Sigmoid colon (tissue), 7 donors: ENCODE data around the gene RHBDL2. TPM values are rescaled to one million over a fixed set of nuclear protein-coding genes. Genes with fewer than 3 reads are reported as not detected.
"Not testable (repeated sequence)": the region's sequence is repeated elsewhere in the genome, so short reads cannot be mapped to it uniquely, and the experiment has no call there.

Source experiments
- DNase-seq: peaks from one replicate; pipeline ENCODE4 v3.0.0-alpha.2; 2019
- H3K27ac ChIP-seq, 4 donors: fragments of 200-600 bp; sonication (generic); one replicate each; pipeline ENCODE4 v1.5.1; 2016 to 2019; ENCODE audit warnings: mild to moderate bottlenecking in 1 of 4
- H3K27me3 ChIP-seq, 3 donors: fragments of 200-600 bp; sonication (generic); one replicate each; pipeline ENCODE4 v1.5.1; 2019; ENCODE audit warnings: mild to moderate bottlenecking in 1 of 3
- H3K36me3 ChIP-seq, 4 donors: fragments of 200-600 bp; sonication (generic); one replicate each; pipeline ENCODE4 v1.5.1; 2016 to 2019
- H3K4me1 ChIP-seq, 4 donors: fragments of 200-600 bp; sonication (generic); one replicate each; pipeline ENCODE4 v1.5.1; 2017 to 2019
- H3K4me3 ChIP-seq, 4 donors: fragments of 200-600 bp; sonication (generic); one replicate each; pipeline ENCODE4 v1.5.1; 2017 to 2019; ENCODE audit warnings: mild to moderate bottlenecking in 2 of 4, moderate library complexity in 1 of 4
- H3K9me3 ChIP-seq, 4 donors: fragments of 200-600 bp in 3 of 4; sonication (generic) in 3 of 4; one replicate each; pipeline versions ENCODE4 v1.5.1 to v1.6.1; 2013 to 2019
- EP300 ChIP-seq, 4 donors: sonication (generic); formaldehyde crosslinking; IDR thresholded peaks; one replicate each; pipeline ENCODE4 v1.6.1; 2017; ENCODE audit warnings: antibody characterized with exemption in 4 of 4
- POLR2A ChIP-seq, 2 donors: fragments of 450-650 bp; IDR thresholded peaks; one replicate each; pipeline ENCODE4 v1.6.1; 2016; ENCODE audit warnings: antibody characterized with exemption in 2 of 2, mild to moderate bottlenecking in 2 of 2, moderate library complexity in 2 of 2
- POLR2AphosphoS5 ChIP-seq, 4 donors: sonication (generic); formaldehyde crosslinking; IDR thresholded peaks; one replicate each; pipeline ENCODE4 v1.6.1; 2017; ENCODE audit warnings: antibody characterized with exemption in 4 of 4
- WGBS, 2 donors: extraction: QIAGEN DNeasy Blood & Tissue Kit; methylation state at CpG; one replicate each; pipeline ENCODE4 v1.1.7; 2013; 5-methylcytosine and 5-hydroxymethylcytosine counted together
- intact Hi-C: fragments of 100-400 bp; cut with DNase I; formaldehyde crosslinking; loops from one replicate; pipeline ENCODE4 v1.15.1; 2023
- polyA plus RNA-seq, 3 donors: library from polyadenylated mRNA; stranded (reverse); fragments of 200-250 nt; gene quantifications; one replicate each; pipeline ENCODE4 v1.2.3, GENCODE V29; 2013
- total RNA-seq, 4 donors: library from RNA; depleted of rRNA; stranded (reverse); fragments of >200 nt; gene quantifications; one replicate each; pipeline ENCODE4 v1.1.0, GENCODE V29; 2016
- TF ChIP-seq, protein P1 (sequence below), 4 experiments: fragments of 450-650 bp in 3 of 4; fragments of 200-600 bp in 1 of 4; IDR thresholded peaks; one replicate each; pipeline ENCODE4 v1.5.1; 2016 to 2019; ENCODE audit warnings: antibody characterized with exemption in 4 of 4, mild to moderate bottlenecking in 3 of 4, moderate library complexity in 2 of 4
- donor health status: healthy with polysubstance abuse.
- donor health status: Bipolar disorder and iron deficiency.
- donor health status: healthy.

The RHBDL2 gene, protein sequence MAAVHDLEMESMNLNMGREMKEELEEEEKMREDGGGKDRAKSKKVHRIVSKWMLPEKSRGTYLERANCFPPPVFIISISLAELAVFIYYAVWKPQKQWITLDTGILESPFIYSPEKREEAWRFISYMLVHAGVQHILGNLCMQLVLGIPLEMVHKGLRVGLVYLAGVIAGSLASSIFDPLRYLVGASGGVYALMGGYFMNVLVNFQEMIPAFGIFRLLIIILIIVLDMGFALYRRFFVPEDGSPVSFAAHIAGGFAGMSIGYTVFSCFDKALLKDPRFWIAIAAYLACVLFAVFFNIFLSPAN
- total RNA-seq (under 1 TPM in 1 of 4 donors, not detected in 3; 0.55 TPM), polyA plus RNA-seq (10 to 100 TPM in 1 of 3 donors, 1 to 10 TPM in 2; 4.6 to 24.9 (median 9.6) TPM)

GRCh38 chr1:38941527-38942019 is at the start of gene RHBDL2:
Gene RHBDL2, minus strand, starts transcription at chr1:38941830. Its CDS starts 22,618 bp downstream, at chr1:38919212.
- DNase-seq = peak; percentile 71
- Histone ChIP-seq H3K27me3 (no peaks in the 10 kb centered on the region), H3K9me3 (no peaks in the 10 kb centered on the region), H3K4me3 (peak within 1 kb of the TSS in 3 of 4 donors; percentile 35 to 39 (median 39)), H3K4me1 (peaks cover 0 to 13% (median 10%) of the 10 kb centered on the region in 4 donors), H3K27ac (peak within 1 kb of the TSS in 1 of 4 donors; percentile 55), H3K36me3 (no peaks in the 10 kb centered on the region)
- 16 to 51% methylated on average over 14 of the region's 14 CpGs for WGBS, 2 donors
- intact Hi-C loops = no loop called here
- TF ChIP-seq POLR2AphosphoS5 (IDR thresholded peaks at IDR 0.05) = peak in 1 of 4 donors; percentile 29
- TF ChIP-seq, protein P1, sequence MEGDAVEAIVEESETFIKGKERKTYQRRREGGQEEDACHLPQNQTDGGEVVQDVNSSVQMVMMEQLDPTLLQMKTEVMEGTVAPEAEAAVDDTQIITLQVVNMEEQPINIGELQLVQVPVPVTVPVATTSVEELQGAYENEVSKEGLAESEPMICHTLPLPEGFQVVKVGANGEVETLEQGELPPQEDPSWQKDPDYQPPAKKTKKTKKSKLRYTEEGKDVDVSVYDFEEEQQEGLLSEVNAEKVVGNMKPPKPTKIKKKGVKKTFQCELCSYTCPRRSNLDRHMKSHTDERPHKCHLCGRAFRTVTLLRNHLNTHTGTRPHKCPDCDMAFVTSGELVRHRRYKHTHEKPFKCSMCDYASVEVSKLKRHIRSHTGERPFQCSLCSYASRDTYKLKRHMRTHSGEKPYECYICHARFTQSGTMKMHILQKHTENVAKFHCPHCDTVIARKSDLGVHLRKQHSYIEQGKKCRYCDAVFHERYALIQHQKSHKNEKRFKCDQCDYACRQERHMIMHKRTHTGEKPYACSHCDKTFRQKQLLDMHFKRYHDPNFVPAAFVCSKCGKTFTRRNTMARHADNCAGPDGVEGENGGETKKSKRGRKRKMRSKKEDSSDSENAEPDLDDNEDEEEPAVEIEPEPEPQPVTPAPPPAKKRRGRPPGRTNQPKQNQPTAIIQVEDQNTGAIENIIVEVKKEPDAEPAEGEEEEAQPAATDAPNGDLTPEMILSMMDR (IDR thresholded peaks at IDR 0.05) = no peak
- TF ChIP-seq EP300 (IDR thresholded peaks at IDR 0.05) = no peak
- peak in 1 of 2 donors; percentile 50 for TF ChIP-seq POLR2A (IDR thresholded peaks at IDR 0.05)

- peaks cover 0 to 33% (median 27%) of the 10 kb centered on the region in 4 donors for H3K4me1 ChIP-seq
- peaks cover 0 to 5% (median 2%) of the 10 kb centered on the region in 4 donors for H3K36me3 ChIP-seq
- TF ChIP-seq EP300 (IDR thresholded peaks at IDR 0.05) (no peak), POLR2AphosphoS5 (IDR thresholded peaks at IDR 0.05) (peak; percentile 95 to 99 (median 98)), POLR2A (IDR thresholded peaks at IDR 0.05) (peak; percentile 86 to 91)
- TF ChIP-seq, protein P1 (IDR thresholded peaks at IDR 0.05) = peak in 1 of 4 experiments; percentile 21
- peak; percentile 99 for DNase-seq
- WGBS, 2 donors = 1% methylated on average over 76 of the region's 76 CpGs
- H3K4me3 ChIP-seq = peak within 1 kb of the TSS; percentile 59 to 100 (median 98)
- intact Hi-C loops = loop anchor here (1.0 kb wide), 3 partner anchors 35 to 132 kb away; partner anchors contain the start of genes MYCBP, NDUFS5 and RRAGC
- H3K27me3 ChIP-seq = no peaks in the 10 kb centered on the region
- peak within 1 kb of the TSS; percentile 97 to 100 (median 98) for H3K27ac ChIP-seq
- no peaks in the 10 kb centered on the region for H3K9me3 ChIP-seq
Measured at GRCh38 chr1:38990738-38991637, 49.4 kb upstream of the RHBDL2 start, which contains the start of gene AKIRIN1. Gene AKIRIN1, plus strand, starts transcription at chr1:38991276. Its CDS starts 105 bp downstream, at chr1:38991381.

DNA sequence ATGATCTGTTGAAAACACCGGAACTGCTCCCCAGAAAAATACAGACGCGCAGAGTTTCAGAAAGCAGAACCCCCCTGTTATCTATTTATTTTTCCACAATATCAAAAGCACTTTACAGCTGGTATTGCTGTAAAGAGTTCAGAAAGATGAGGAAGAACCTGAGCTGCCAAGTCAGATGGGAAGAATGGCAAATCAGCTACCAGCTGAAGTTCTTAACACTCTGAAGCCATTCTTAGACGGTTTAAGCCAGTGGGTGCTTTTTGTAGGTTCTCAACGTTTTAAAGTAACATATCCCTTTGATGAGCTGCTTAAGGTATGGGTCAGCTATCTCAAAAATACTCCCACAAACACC is 48.7 kb upstream of the RHBDL2 start:
- Histone ChIP-seq H3K36me3 (peaks cover 0 to 4% (median 0%) of the 10 kb centered on the region in 4 donors), H3K9me3 (no peaks in the 10 kb centered on the region), H3K4me3 (peak overlapping the region; percentile 59 to 100 (median 98)), H3K4me1 (peaks cover 0 to 30% (median 24%) of the 10 kb centered on the region in 4 donors), H3K27me3 (no peaks in the 10 kb centered on the region), H3K27ac (peak overlapping the region; percentile 97 to 100 (median 98))
- intact Hi-C loops = loop anchor here (1.0 kb wide), 1 partner anchor 117 kb away; the partner anchor contains the start of gene MYCBP
- WGBS, 2 donors = 10 to 33% methylated on average over 5 of the region's 5 CpGs
- no peak for TF ChIP-seq POLR2AphosphoS5 (IDR thresholded peaks at IDR 0.05)
- no peak for TF ChIP-seq POLR2A (IDR thresholded peaks at IDR 0.05)
- TF ChIP-seq, protein P1 (IDR thresholded peaks at IDR 0.05) = no peak
- TF ChIP-seq EP300 (IDR thresholded peaks at IDR 0.05) = no peak
- DNase-seq = no peak

DNA sequence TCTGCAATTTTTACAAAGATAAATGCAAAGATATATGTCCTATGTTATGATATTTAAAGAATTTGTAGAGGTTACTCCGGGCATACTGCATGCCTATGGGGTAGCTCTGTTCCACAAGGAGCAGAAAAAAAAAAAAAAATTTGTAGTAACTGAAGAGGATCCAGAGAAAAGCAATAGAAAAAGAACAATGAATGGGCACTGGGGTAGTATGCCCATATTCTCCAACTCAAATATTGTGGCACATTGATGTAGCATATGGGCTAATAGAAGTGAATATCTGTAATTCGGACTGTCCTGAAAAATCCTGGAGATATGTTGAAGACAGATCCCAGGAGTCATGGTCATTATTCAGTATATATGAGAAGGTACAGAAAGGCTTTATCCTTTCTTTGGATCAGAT is 48.3 kb upstream of the RHBDL2 start:
- H3K9me3 ChIP-seq = no peaks in the 10 kb centered on the region
- no peak for TF ChIP-seq POLR2A (IDR thresholded peaks at IDR 0.05)
- no peak for TF ChIP-seq POLR2AphosphoS5 (IDR thresholded peaks at IDR 0.05)
- no peak for TF ChIP-seq EP300 (IDR thresholded peaks at IDR 0.05)
- TF ChIP-seq, protein P1 (IDR thresholded peaks at IDR 0.05) = no peak
- 40 to 85% methylated on average over 2 of the region's 2 CpGs for WGBS, 2 donors
- peaks cover 0 to 30% (median 23%) of the 10 kb centered on the region in 4 donors for H3K4me1 ChIP-seq
- peak overlapping the region in 3 of 4 donors; percentile 97 to 100 (median 99) for H3K27ac ChIP-seq
- no peak overlapping the region for H3K4me3 ChIP-seq
- H3K36me3 ChIP-seq = peaks cover 0 to 3% (median 0%) of the 10 kb centered on the region in 4 donors
- no peaks in the 10 kb centered on the region for H3K27me3 ChIP-seq
- DNase-seq = no peak
- intact Hi-C loops = loop anchor here (1.0 kb wide), 1 partner anchor 117 kb away; the partner anchor contains the start of gene MYCBP

DNA sequence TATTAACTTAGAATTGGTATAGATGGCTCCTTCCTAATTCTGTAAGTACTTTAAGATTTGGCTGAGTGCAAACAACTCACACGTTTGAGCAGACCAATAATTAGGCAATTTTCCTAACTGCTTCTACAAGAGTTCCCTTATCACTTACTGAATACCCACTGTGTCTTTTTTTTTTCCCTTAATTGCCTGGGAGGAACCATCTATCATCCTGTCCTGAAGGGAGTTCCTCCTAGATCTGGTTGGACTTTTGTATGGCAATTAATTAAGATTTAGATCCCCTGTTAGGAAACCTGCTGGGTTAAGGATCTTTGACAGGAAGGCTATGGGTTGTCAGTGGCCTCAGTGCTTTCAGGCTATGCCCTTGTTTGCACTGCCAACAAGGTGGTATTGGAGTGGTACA is 37.8 kb upstream of the RHBDL2 start:
- H3K27me3 ChIP-seq, DNase-seq: not testable (repeated sequence)
- 30 to 64% methylated on average over 1 of the region's 1 CpG for WGBS, 2 donors

DNA sequence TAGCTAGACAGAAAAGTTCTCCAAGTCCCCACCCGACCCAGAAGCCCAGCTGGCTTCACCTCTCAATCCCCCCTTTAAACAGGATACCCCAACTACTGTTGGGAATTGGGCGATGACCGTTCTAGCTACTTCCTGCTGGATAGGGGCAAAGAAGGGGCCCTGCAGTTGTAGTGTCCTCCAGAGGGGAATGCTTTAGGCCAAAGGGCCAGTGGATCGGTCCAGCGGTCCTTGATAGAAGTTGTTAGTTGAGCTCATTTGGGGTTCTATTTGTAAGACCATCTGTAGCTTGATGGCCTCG is 36.6 kb upstream of the RHBDL2 start:
- H3K36me3 ChIP-seq, DNase-seq, H3K27ac ChIP-seq, H3K27me3 ChIP-seq, H3K9me3 ChIP-seq, H3K4me1 ChIP-seq, intact Hi-C loops, H3K4me3 ChIP-seq: not testable (repeated sequence)
- WGBS, 2 donors = 94% methylated on average over 6 of the region's 6 CpGs

More for the DNA sequence above, 37.8 kb upstream of the RHBDL2 start:
- H3K36me3 ChIP-seq, H3K27ac ChIP-seq, intact Hi-C loops, H3K9me3 ChIP-seq, H3K4me1 ChIP-seq, H3K4me3 ChIP-seq: not testable (repeated sequence)
